Parathyroid adenoma (tissue), 2 donors: ENCODE results near the gene SNX17.

Experiments used
- H2AFZ ChIP-seq: fragments of 300-600 bp; sonication (generic); one replicate; pipeline ENCODE4 v1.7.0; 2017; ENCODE audit warnings: antibody characterized with exemption, mild to moderate bottlenecking
- H3K27ac ChIP-seq: fragments of 300-600 bp; sonication (generic); one replicate; pipeline ENCODE4 v1.7.0; 2017
- H3K27me3 ChIP-seq: fragments of 300-600 bp; sonication (generic); one replicate; pipeline ENCODE4 v1.7.0; 2017; ENCODE audit warnings: low read length; ENCODE audit not compliant: control insufficient read depth, insufficient read depth
- H3K36me3 ChIP-seq: fragments of 300-600 bp; sonication (generic); one replicate; pipeline ENCODE4 v1.7.0; 2017; ENCODE audit warnings: low read length; ENCODE audit not compliant: control insufficient read depth, insufficient read depth
- H3K4me1 ChIP-seq: fragments of 300-600 bp; sonication (generic); one replicate; pipeline ENCODE4 v1.7.0; 2017; ENCODE audit warnings: control low read depth
- H3K4me2 ChIP-seq: fragments of 300-600 bp; sonication (generic); one replicate; pipeline ENCODE4 v1.7.0; 2017; ENCODE audit warnings: low read length
- H3K4me3 ChIP-seq: fragments of 300-600 bp; sonication (generic); one replicate; pipeline ENCODE4 v1.7.0; 2017; ENCODE audit warnings: low read depth, low read length
- H3K79me2 ChIP-seq: fragments of 300-600 bp; sonication (generic); one replicate; pipeline ENCODE4 v1.7.0; 2017; ENCODE audit warnings: control low read depth
- H3K9ac ChIP-seq: fragments of 300-600 bp; sonication (generic); one replicate; pipeline ENCODE4 v1.7.0; 2017; ENCODE audit warnings: mild to moderate bottlenecking
- H3K9me3 ChIP-seq: fragments of 300-600 bp; sonication (generic); one replicate; pipeline ENCODE4 v1.7.0; 2017; ENCODE audit warnings: low read length; ENCODE audit not compliant: control insufficient read depth
- TF ChIP-seq, protein P1 (sequence below): fragments of 300-600 bp; sonication (generic); IDR thresholded peaks from one replicate; pipeline ENCODE4 v1.7.0; 2017; ENCODE audit warnings: antibody characterized with exemption, mild to moderate bottlenecking
- donor health status: primary hyperparathyroidism.

Gene SNX17

DNA sequence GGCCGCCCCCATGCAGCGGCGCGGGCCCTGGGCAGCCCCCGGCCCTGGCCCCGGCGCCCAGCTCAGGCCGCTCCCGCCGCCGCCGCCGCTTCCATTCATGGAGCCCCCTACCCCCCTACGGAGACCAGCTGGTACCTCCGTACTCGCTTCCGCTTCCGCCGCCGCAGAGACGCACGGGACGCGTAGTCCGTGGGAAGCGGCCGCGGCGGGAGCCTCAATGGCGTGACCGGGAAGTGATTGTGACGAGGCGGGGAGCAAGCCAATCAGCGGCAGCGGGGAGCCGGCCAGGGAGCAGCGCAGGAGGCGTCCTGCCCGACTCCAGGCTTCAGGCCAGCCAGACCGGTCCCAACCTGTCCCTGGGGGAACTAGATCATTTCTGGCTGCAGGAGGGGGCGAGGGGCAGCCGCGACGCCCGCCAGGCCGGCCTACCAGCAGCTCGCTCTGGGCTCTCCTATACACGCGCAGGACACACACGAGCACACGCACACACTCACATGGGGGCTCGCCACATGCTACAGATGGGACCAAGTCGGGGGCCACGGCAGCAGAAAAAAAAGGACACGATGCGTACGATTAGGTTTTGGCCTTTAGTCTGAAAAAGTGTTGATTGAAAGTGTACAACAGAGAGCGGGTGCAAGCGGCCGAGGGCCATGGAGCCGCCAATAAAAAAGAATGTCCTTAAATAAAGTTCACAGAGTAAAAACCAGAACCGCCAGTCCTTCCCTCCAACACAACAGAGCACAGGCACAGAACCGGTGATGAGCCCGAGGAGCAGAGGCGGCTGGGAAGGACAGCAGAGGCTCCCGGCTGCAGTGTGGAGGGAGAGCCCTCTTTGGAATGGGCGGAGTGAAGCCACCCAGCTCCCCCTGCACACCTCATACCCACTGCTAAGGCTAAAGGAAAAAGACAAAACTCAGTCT is 10.5 kb downstream of the SNX17 start, which contains the start of gene ZNF513:
TSS of gene ZNF513 (minus strand) at position 109 of the 920 bp plus-strand sequence. CDS start 208 bp downstream, outside the sequence.
- Histone ChIP-seq H2AFZ (peak within 1 kb of the TSS; percentile 91), H3K4me1 (peaks cover 6% of the 10 kb centered on the region), H3K4me3 (peak within 1 kb of the TSS; percentile 74), H3K27ac (peak within 1 kb of the TSS; percentile 86), H3K4me2 (peak within 1 kb of the TSS; percentile 95), H3K79me2 (no peaks in the 10 kb centered on the region), H3K27me3 (no peaks in the 10 kb centered on the region), H3K36me3 (no peaks in the 10 kb centered on the region), H3K9me3 (no peaks in the 10 kb centered on the region), H3K9ac (peak within 1 kb of the TSS; percentile 68)
- TF ChIP-seq, protein P1, sequence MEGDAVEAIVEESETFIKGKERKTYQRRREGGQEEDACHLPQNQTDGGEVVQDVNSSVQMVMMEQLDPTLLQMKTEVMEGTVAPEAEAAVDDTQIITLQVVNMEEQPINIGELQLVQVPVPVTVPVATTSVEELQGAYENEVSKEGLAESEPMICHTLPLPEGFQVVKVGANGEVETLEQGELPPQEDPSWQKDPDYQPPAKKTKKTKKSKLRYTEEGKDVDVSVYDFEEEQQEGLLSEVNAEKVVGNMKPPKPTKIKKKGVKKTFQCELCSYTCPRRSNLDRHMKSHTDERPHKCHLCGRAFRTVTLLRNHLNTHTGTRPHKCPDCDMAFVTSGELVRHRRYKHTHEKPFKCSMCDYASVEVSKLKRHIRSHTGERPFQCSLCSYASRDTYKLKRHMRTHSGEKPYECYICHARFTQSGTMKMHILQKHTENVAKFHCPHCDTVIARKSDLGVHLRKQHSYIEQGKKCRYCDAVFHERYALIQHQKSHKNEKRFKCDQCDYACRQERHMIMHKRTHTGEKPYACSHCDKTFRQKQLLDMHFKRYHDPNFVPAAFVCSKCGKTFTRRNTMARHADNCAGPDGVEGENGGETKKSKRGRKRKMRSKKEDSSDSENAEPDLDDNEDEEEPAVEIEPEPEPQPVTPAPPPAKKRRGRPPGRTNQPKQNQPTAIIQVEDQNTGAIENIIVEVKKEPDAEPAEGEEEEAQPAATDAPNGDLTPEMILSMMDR: no peak

GRCh38 chr2:27381577-27382181 is 11.3 kb downstream of the SNX17 start:
- no peaks in the 10 kb centered on the region for H3K9me3 ChIP-seq
- H3K4me2 ChIP-seq: no peak overlapping the region
- peaks cover 6% of the 10 kb centered on the region for H3K4me1 ChIP-seq
- TF ChIP-seq, protein P1: no peak
- no peaks in the 10 kb centered on the region for H3K27me3 ChIP-seq
- no peaks in the 10 kb centered on the region for H3K36me3 ChIP-seq
- no peak overlapping the region for H2AFZ ChIP-seq
- no peak overlapping the region for H3K9ac ChIP-seq
- no peaks in the 10 kb centered on the region for H3K79me2 ChIP-seq
- no peak overlapping the region for H3K4me3 ChIP-seq
- H3K27ac ChIP-seq: no peak overlapping the region

DNA sequence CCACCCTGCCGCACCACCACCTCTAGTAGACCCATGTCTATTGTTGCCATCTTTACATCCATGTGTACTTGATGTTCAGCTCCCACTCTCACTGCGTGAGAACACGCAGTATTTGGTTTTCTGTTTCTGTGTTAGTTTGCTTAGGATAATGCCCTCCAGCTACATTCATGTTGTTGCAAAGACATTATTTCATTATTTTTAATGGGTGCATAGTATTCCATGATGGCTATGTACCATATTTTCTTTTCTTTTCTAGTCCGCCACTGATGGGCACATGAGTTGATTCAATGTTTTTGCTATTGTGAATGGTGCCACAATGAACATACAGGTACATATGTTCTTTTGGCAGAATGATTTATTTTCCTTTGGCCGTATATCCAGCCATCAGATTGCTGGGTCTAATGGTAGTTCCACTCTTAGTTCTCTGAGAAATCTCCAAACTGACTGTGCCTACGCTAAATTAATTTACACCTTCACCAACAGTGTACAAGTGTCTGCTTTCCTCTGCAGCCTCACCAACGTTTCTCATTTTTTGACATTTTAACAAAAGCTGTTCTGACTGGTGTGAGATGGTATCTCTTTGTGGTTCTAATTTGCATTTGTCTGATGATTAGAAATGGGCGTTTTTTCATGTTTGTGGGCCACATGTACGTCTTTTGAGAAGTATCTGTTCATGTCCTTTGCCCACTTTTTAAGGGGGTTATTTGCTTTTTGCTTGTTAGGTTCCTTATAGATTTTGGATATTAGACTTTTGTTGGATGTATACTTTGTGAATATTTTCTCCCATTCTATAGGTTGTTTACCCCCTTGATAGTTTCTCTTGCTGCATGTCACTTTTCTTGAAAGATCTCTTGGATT is 20.6 kb downstream of the SNX17 start:
- H3K4me2 ChIP-seq: no peak overlapping the region
- H3K36me3 ChIP-seq: no peaks in the 10 kb centered on the region
- H3K9me3 ChIP-seq: no peaks in the 10 kb centered on the region
- H3K9ac ChIP-seq: no peak overlapping the region
- H3K4me3 ChIP-seq: no peak overlapping the region
- H3K27ac ChIP-seq: no peak overlapping the region
- H3K27me3 ChIP-seq: no peaks in the 10 kb centered on the region
- no peak overlapping the region for H2AFZ ChIP-seq
- peaks cover 49% of the 10 kb centered on the region for H3K79me2 ChIP-seq
- TF ChIP-seq, protein P1: no peak
- H3K4me1 ChIP-seq: no peaks in the 10 kb centered on the region

- H3K9me3 ChIP-seq: no peaks in the 10 kb centered on the region
- H3K4me2 ChIP-seq: no peak overlapping the region
- H2AFZ ChIP-seq: no peak overlapping the region
- no peak overlapping the region for H3K9ac ChIP-seq
- TF ChIP-seq, protein P1: no peak
- H3K4me3 ChIP-seq: no peak overlapping the region
- no peak overlapping the region for H3K27ac ChIP-seq
- no peaks in the 10 kb centered on the region for H3K4me1 ChIP-seq
- no peaks in the 10 kb centered on the region for H3K27me3 ChIP-seq
- H3K79me2 ChIP-seq: peaks cover 65% of the 10 kb centered on the region
- H3K36me3 ChIP-seq: no peaks in the 10 kb centered on the region
Measured at GRCh38 chr2:27393225-27393624, 22.8 kb downstream of the SNX17 start.
